GM21619 (cell line): Measurements from ENCODE around the gene PAN2.
A peak's percentile ranks its signal among the peaks of the same experiment; 100 is the strongest.
"Not testable (repeated sequence)": the region's sequence is repeated elsewhere in the genome, so short reads cannot be mapped to it uniquely, and the experiment has no call there.

ENCODE experiments used
- ATAC-seq: cut with Tn5 transposase; IDR thresholded peaks from one replicate; pipeline ENCODE4 v1.9.1; 2021; ENCODE audit not compliant: unreplicated experiment

PAN2 gene

DNA sequence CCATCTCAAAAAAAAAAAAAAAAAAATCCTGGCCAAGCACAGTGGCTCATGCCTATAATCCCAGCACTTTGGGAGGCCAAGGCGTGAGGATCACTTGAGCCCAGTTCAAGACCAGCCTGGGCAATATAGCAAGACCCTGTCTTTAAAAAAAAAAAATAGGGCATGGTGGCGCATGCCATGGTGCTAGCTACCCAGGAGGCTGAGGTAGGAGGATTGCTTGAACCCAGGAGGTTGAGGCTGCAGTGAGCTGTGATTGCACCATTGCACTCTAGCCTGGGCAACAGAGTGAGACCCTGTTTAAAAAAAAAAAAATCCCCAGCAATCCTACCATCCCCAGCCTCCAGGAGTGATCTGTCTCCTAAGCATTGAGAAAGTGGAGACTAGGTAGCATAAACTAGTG, 8.5 kb upstream of the PAN2 start:
- not testable (repeated sequence) for ATAC-seq

DNA sequence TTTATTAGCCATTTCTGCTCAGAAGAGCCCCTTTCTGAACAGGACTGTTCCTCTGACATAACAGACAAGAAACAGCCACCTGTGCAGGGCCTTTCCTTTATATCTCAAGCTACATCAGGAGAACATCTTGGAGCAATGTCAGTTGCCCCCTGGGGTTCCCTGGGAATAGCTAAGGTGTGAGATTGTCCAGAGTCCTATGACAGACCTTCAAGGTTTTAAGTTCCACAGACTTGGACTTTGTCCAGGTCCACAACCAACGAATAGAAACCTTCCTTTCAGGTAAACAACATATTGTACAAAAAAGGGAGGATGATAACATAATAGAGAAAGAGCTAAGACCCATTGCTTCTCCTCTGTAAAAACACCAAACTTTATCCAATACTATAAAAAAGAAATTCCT, 7.8 kb upstream of the PAN2 start:
- ATAC-seq, result no peak

DNA sequence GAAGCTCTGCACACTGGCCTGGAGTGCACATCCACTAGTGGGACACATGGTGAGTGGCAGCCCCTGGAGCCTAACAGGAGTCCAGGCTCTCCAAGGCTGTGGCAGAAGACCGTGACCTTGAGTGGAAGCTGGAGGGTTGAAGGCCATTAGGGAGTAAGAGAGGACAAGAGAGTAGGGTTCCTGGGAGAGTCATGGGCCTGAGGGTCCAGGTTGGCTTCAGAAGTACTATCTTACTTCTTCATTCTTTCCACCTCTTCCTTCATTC, 5.3 kb upstream of the PAN2 start:
- ATAC-seq, result no peak

DNA sequence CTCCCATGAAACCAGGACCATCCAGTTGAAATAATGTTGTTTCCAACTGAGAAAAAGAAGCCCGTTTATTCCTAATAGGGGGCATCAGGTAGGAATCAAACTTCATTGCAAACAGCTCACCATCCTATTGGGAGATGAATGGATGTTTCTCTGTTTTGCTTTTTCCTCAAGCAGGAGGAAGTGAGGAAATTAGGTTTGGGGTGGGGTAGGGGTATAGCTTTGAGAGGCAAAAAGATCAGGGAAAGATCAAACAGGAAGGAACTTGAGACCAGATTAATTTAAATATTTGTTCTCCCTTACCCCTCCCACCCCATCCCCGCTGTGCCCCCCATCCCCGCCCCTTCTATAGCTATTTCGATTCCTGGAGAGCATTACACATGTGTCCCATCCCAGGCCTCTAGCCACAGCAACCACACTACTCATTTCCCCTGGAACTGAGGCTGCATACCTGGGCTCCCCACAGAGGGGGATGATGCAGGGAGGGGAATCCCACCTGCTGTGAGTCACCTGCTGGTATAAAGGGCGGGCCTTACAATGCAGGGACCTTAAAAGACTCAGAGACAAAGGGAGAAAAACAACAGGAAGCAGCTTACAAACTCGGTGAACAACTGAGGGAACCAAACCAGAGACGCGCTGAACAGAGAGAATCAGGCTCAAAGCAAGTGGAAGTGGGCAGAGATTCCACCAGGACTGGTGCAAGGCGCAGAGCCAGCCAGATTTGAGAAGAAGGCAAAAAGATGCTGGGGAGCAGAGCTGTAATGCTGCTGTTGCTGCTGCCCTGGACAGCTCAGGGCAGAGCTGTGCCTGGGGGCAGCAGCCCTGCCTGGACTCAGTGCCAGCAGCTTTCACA, 4.7 kb upstream of the PAN2 start, which contains the start of gene IL23A:
TSS of gene IL23A (plus strand) at position 577 of the 850 bp plus-strand sequence. CDS start at position 738, 161 bp downstream.
- no peak for ATAC-seq

DNA sequence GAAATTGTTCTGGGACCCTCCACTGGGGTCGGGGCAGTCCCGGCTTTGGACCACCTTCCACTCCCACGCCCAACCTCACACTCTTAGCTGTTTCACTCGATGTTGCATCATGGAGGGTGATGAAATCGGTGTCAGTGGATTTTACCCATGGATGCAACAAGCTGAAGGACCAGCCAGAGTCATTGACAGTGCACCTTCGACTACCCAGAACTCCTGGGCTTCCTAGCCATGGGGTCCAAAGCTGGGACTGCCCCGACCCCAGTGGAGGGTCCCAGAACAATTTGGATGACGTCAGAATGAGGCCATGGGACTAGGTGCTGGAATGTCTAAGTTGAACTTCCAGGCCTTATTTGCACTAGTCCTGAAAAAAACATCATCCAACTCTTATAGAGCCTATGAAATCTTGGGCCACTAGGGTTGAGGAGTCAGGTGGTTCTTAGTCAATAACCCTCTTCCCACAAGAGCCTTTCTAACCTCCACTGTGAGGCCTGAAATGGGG, 4.0 kb upstream of the PAN2 start:
- ATAC-seq, result no peak

DNA sequence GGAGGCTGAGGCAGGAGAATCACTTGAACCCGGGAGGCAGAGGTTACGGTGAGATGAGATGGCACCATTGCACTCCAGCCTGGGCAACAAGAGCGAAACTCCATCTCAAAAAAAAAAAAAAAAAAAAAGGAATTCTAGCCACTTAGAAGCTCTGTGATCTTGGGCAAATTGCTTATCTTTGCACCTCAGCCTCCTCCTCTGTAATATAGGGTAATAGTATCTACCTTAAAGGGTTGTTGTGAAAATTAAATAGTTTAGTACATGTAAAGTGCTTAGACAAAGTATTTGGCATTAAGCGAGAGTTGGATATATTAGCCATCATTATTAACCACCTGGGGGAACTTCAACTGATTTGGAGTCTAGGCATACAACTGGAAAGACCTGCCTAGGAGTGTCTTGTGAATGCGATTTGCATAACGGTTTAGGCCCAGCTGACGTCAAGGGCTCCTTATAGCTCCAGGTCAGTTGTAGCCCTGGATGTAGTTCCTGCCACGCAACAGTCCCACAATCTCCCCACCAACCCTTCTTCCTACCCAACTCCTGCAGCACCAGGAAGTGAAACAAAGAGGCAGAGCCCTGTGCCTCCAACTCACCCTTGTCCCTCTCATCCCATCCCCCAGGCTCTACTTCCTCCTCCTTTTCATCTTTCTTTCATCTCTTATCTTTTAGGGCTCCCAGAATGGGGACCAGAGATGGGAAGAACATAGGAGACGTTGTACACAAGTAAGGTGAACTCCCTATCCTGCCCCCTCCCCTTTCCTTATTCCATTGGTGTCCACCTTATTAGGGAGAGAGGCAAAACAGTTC, 2.8 kb upstream of the PAN2 start:
- no peak for ATAC-seq

DNA sequence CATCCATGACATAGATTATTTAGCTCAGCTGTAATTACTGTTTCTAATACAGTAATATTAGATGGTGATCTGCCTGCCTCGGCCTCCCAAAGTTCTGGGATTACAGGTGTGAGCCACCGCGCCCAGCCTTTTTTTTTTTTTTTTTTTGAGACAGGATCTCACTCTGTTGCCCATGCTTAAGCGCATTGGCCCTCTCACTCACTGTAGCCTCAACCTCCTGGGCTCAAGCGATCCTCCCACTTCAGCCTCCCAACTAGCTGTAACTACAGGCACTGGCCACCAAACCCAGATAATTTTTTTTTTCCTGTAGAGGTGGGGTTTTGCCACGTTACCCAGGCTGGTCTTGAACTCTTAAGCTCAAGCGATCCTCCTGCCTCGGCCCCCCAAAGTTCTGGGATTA, 1.7 kb upstream of the PAN2 start:
- ATAC-seq, result not testable (repeated sequence)

DNA sequence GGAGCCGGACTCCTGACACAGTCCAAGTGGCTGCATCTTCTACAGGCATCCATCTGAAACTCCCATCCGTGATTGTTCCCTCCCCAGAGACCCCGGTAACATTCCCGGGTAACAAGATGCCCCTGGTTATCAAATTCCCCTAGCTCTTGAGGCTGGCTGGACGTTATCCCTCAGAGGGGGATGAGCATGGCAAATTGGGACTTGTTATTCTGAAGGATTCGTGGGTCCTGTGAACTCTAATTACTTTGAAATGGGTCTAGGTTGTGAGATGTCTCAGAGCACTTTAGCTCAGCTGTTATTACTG, 642 bp upstream of the PAN2 start:
- no peak for ATAC-seq

DNA sequence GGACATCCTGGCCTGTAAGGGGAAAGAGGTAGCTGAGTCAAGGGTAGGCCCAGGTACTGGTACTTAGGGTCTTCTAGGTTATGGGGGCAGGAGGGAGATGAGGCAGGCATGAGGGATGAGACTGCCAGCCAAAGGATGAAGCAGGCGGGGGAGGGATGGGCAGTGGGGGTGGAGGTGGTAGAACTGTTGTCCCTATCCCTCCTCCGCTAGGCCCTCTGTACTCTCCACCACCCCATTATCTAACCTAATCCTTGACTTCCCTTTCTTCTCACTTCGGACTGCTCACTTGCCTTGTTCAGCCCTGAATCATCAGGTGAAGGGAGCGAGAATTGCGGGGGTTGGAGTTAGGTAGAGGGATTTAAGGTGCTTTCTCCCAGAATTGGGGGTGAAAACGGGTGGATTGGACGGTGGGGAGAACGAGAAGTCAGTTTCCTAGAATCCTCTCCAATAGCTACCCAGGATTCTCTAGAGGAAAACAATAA, 562 bp downstream of the PAN2 start:
- no peak for ATAC-seq

DNA sequence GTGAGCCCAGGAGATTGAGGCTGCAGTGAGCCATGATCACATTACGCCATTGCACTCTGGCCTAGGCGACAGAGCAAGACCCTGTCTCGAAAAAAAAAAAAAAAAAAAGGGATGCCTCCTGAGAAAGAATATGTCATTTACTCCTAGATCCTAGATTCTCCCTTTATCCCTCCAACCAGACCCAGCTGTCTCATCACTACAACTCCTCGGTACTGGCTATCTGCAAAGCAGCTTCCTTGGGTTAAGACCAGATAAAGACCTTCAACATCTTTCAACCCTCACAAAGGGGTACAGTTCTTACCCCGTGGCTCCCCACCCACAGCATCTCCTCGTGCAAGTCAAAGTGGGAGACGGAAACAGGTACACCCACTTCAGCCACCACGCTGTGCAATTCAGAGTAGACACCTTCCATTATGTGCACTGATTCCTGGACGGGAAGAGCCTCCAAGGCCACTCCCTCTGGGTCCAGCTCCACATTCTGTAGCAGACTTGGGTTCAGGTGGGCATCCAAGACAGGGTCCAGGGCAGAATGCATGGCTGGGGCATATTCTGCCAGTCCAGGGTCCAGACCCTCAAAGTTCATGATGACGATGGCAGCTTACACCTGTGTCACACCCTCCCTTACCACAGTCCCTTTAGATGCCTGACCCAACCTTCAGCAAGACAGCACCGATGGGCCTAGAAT, 1.1 kb downstream of the PAN2 start:
- ATAC-seq, result no peak

DNA sequence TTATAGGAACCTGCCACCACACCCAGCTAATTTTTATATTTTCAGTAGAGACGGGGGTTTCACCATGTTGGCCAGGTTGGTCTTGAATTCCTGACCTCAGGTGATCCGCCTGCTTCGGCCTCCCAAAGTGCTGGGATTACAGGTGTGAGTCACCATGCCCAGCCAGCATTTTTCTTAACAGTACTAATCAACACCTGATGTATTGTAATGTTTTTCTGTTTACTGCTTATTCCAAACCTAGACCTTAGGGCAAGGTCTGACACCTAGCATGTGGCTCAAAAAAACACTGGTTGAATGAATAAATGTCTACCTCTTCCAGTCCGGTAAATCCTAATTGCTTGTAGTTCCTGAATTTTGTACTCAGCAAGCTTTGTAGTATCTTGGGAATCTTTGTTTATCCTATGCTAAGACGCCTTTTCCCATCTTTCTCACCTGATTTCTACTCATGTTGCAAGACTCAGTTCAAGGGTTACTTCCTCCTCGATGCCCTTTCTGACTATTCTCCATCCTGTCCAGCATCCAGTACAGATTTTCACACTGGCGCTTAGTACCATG, 2.8 kb downstream of the PAN2 start:
- ATAC-seq, result no peak

DNA sequence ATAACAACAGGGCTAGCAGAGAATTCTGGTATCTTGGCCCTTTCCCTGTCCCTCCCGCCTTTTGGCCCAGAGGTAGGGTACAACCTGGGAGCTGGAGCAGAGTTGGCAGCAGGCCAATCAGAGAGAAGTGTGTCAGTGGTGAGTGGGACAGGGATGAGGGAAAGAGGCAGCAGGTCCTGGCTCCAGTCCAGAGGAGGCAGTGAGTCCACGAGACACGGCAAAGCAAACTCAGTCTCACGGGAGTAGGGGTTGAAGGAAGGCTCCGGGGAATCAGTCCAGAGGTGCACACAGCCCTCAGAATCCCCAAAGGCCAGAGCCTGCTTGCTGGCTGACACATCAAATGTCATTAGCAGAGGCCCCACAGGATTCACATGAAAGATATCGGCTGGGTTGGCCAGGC, 7.3 kb downstream of the PAN2 start:
- ATAC-seq, result no peak

DNA sequence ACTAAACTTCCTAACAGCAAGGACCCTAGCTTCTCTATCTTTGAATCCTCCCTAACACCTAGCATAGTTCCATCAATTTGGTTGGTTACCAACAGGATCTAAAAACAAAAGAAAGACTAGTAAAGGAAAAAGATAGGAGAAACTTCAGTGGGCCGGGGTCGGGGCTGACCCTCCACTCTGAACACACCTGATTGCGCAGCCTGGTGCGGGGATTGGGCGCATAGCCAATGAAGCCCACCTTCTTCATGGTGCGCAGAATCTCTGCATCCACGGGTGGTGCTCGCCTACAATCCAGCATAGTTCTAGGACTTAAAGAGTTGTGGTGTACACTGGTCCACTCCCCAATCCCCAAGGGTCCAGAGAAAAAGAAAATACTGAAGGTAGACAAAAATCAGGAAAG, 7.7 kb downstream of the PAN2 start:
- no peak for ATAC-seq

DNA sequence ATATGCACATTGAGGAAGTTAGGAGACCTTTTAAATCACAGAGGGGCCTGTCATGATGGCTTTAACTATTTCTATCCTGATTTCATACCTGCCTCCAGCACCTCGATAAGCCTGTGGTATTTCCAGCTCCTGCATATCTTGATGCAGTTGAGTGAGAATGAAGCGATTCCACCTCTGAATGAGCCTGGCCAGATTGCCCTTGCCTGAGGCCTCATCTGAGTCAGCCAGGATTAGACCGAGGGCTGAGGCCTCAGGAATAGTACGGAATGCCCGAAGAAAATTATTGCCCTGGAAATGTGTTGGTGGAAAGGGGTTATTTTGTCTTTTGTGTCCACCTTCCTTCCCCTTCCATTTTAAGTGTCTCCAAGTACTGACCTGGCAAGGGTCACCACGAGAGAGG, 9.6 kb downstream of the PAN2 start:
- ATAC-seq, result no peak

DNA sequence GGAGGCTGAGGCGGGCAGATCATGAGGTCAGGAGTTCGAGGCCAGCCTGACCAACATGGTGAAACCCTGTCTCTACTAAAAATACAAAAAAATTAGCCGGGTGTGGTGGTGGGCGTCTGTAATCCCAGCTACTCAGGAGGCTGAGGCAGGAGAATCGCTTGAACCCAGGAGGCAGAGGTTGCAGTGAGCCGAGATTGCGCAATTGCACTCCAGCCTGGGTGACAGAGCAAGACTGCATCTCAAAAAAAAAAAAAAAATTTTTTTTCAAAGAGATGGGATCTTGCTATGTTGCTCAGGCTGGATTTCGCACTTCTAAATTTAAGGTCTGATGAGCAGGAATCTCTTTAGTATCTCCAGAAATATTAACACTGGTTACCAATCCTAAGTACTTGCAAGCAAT, 12.2 kb downstream of the PAN2 start:
- ATAC-seq, result not testable (repeated sequence)

DNA sequence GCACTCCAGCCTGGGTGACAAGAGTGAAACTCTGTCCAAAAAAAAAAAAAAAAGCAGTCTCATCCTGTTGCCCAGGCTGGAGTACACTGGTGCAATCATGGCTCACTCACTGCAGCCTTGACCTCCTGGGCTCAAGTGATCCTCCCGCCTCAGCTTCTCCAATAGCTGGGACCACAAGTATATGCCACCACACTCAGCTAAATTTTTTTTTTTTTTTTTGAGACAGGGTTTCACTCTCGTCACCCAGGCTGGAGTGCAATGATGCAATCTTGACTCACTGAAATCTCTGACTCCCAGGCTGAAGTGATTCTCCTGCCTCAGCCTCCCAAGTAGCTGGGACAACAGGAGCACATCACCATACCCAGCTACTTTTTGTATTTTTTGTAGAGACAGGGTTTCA, 12.8 kb downstream of the PAN2 start:
- no peak for ATAC-seq

DNA sequence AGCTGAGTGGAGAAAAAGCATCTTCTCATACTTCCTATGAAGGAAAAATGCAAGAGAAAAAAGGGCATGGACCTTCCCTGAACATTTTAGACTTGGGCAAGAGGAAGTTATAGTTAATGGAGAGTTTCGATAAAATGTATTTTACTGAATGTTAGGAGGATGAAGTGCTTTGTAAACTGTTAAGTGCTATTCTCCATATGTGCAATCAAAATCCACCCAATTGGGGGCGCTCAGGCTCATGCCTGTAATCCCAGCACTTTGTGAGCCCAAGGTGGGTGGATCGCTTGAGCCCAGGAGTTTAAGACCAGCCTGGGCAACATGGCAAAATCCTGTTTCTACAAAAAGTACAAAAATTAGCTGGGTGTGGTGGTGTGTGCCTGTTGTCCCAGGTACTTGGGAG, 16.1 kb downstream of the PAN2 start:
- no peak for ATAC-seq

DNA sequence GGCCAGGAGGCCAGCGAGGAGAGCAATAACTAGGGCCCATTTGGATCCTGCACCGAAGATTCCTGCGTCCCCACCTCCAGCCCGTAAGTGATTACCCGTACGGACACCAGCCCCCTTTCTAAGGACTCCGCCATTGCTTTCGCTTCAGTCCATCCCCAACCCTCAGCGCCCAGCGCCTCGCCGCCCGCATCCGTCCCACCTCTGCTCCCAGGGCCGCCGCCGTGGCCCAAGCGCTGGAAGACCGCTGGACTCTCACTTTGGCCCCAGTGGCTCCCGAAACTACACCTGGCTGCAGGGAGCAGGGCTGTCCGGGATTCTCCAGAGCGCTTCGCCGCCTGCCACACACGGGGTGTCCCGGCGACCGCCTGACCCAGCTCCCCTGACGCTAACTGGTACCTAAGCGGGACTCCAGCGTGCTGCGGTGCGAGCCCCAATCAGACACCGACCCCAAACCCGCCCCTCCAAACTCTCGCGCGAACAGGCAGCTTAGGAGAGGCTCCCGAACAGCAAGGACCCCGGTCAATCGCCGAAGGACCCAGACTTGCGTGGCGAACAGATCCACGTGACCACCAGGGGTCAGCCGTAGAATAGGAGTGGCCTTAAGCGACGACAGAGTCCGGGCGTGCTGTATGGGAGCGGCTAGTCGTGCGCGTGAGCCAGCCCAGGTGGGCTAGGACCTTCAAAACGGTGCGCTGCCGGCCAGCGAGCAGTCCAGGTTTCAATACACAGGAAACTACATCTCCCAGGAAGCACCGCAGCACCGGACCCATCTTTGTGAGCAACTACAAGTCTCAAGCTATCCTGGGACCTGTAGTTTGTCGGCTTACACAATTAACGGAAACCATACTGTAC, 18.0 kb downstream of the PAN2 start, which contains the start of gene CNPY2:
TSS of gene CNPY2 (minus strand) at position 367 of the 852 bp plus-strand sequence. CDS start 771 bp downstream, outside the sequence.
- peak; percentile 86 for ATAC-seq

DNA sequence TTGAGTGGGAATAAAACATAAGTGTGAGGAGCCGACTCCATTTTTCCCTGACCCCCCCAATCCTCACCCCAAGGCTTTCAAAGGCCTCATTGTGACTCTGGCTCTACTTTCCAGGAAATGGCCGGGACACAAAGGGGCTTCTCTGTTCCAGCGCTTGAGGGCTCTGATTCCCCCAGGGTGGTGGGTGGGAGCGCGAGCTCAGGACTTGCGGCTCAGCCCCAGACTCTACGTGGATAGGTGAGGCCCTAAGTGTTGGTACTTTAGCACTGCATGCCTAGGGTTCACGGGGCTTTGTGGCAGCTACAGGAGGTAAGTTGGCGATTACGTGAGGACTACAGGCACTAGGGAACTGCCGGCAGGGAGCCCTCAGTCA, 18.6 kb downstream of the PAN2 start:
- ATAC-seq, result no peak

DNA sequence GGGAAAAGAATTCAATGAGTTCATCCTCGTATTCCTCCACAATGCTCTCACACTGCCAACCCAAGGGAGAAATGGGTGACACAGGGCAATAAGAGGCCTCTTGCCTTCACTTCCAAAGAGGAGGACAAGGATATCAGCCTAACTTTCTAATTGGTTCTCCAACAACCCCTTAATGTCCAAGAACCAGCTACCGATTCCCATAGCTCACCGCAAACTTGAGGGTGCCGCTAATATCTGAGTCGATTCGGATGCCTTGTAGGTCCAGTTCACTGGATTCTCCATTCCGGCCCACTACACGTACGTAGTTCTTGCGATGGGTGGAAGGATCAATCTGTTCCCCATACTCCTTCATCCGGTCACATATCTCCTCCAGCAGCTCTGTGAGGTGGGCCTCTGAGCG, 22.8 kb downstream of the PAN2 start:
- no peak for ATAC-seq
